ENCODE data around the gene CFB.
"Not testable (repeated sequence)": the region's sequence is repeated elsewhere in the genome, so short reads cannot be mapped to it uniquely, and the experiment has no call there.

The CFB gene

DNA sequence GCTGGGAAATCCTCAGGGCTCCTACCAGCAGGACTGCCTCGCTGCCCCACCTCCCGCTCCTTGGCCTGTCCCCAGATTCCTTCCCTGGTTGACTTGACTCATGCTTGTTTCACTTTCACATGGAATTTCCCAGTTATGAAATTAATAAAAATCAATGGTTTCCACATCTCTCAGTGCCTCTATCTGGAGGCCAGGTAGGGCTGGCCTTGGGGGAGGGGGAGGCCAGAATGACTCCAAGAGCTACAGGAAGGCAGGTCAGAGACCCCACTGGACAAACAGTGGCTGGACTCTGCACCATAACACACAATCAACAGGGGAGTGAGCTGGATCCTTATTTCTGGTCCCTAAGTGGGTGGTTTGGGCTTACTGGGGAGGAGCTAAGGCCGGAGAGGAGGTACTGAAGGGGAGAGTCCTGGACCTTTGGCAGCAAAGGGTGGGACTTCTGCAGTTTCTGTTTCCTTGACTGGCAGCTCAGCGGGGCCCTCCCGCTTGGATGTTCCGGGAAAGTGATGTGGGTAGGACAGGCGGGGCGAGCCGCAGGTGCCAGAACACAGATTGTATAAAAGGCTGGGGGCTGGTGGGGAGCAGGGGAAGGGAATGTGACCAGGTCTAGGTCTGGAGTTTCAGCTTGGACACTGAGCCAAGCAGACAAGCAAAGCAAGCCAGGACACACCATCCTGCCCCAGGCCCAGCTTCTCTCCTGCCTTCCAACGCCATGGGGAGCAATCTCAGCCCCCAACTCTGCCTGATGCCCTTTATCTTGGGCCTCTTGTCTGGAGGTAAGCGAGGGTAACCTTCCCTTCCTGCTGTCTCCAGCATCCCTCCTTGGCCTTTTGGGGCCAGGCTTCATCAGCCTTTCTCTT is at the start of gene CFB:
CFB (plus strand) TSS at position 589 of the 863 bp plus-strand sequence; CDS start at position 716, 127 bp downstream.
- no peak for DNase-seq

DNA sequence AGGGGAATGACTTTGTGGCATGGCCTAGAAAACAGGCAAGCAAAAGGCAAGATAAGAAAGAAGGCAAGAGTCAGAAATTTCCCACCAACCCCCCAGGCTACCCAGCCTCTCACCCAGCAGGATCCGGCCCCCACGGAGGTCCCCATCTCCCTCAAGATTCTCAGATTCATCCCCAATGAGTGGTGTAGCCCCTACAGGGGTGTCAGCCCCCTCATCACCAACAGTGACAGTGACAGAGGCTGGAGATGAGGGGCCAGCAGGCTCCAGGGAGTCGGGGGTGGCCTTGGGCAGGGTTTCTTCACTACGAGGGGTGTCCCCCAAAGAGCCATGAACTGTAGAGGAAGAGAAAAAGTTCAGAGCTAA is 49.4 kb upstream of the CFB start:
- no peak for DNase-seq

DNA sequence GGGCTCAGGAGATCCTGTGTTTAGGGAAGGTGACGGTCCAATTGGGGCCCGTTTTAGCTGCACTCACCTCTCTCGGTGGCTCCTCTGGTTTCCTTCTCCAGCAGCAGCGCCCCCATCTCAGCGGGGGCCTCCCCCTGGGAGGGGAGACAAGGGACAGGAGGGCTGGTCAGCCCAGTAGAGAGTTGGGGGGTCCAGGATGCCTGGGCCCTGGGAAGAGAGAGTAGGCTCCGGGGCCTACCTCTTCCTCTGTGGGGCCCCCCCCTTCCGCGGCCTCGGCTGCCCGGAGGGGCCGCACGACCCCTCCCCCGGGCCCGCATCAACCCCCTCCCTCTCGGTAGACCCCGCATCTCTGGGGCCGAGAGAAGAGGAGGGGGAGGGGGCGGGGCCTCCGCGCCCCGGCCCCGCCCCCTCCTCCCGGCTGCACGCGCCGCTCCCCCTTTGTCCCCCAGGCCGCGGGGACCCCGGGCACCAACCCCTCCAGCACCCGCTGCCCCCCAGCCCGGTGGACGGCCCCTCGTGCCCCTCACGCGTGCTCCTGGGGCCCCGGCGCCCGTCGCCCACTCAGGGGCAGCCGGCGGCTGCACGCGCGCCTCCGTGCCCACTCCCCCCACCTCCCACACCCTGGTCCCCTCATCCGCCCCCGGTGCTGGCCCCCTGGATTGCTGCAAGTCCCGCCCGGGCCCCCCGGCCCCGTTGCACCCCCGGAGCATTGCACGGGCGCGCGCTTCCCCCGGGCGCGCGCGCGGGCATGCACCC is 48.9 kb upstream of the CFB start:
- no peak for DNase-seq

DNA sequence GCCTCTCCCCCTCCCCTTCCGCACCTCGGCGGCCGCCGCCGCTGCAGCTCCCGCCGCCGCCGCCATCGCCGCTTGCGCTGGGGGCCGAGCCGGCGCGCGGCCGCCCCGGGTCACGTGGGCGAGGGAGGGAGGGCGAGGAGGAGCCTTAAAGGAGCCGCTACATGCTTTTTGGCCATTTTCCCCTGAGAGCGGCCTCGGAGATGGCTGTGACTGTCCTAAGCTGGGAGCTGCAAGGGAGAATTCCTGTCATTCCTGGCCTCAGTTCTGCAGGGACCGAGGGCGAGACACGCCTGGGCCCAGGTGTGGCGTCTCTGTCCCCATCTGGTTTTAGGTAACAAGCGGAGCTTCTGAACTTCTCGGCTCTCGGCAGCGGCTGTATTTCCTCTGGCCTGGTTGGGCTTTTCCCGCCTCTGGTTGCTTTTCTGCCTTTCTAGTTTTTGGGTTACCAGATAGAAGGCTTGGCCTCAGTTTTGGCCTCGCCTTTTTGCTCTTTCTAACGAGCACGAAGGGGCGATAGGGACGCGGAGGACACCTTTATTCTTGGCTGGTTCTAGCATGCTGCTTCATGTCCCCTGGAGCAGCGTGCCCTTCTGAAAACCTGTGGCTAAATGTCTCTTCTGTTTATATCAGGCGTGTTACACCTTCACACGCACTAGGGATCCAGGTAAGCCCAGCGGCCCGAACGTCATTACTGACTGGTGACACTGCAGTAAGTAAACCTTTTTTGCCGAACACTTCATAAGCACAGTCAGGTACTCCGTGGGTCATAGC is 48.1 kb upstream of the CFB start, which contains the start of gene EHMT2:
EHMT2 (minus strand) TSS at position 87 of the 771 bp plus-strand sequence; CDS start at position 66, 21 bp downstream.
- peak; percentile 91 for DNase-seq

DNA sequence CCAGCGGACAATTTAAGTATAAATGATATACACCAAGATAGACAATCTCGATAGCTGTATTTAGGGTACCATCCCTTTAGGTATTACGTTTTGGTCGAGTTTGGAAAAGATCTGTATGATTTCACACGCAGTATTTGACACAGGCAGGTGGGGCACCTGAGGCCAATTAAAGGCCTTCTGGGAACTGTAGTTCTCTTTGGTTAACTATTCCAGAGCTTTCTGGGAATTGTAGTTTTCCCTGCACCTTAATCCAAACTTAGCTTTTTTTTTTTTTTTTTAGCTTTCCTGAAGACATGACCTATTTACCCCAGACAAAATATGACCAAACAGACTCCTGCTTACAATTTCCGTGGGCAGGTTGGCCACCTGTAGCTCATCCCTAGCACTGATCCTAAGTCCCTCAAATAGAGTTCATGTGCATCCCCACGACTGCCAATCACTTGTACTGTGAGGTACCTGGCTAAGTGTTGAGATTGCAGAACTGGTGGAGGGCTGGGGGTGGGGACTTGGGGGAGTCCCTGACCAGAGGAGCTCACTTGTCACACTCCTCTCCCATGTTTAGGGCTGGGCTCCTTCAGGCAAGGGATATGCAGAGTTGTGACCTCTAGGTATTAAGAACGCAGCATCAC is 47.4 kb upstream of the CFB start:
- DNase-seq = peak; percentile 55

DNA sequence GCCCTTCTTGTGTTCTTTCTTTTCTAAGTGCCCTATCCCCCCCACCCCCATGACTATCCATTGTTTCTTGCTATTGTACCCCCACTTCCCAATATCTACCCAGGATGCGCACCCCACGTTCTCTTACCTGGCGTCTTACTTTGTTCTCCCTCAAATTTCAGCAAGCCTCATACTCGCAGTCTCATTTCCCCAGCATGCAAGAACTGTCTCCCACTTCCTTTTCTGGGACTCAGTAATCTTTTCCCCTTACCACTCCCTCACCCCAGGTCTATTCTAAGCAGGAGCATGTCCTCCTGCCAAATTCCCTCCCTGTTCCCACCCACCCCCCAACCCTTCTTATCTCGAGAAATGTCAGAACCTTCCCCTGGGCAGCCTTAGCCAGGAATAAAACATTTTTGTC is 46.7 kb upstream of the CFB start:
- DNase-seq = no peak

DNA sequence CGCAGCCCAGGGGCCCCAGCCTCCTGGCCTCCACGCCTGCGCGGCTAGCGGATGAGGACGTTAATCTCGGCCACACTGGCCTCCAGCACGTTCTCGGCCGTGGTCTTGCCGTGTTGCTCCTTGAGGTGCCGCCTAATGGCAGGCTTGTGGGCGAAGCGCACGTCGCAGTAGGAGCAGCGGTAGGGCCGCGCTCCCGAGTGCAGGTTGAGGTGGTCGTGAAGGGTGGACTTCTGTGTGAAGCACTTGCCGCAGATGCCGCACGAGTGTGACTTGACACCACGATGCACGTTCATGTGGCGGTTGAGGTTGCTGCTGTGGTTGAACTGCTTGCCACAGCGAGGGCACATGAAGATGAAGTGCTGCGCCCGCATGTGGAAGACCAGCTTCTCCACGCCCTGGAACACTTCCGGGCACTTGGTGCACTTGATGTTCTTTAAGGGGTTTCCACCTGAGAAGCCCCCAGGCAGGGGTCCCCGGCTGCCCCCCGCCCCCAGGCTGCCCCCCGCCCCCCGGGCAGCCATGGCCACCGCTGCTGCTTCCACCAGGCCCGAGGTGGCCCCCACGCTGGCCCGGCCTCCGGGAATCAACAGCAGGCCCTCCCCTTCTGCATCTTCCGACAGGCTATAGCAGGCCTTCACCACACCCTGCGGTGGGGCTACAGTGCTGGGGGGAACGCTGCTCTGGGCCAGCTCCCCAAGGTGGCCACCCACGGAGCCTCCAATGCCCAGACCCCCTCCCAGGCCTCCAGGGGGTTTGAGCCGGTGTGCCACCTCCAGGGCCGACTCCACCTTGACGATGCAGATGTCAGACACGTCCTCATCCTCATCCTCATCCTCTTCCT is 45.8 kb upstream of the CFB start:
- no peak for DNase-seq

DNA sequence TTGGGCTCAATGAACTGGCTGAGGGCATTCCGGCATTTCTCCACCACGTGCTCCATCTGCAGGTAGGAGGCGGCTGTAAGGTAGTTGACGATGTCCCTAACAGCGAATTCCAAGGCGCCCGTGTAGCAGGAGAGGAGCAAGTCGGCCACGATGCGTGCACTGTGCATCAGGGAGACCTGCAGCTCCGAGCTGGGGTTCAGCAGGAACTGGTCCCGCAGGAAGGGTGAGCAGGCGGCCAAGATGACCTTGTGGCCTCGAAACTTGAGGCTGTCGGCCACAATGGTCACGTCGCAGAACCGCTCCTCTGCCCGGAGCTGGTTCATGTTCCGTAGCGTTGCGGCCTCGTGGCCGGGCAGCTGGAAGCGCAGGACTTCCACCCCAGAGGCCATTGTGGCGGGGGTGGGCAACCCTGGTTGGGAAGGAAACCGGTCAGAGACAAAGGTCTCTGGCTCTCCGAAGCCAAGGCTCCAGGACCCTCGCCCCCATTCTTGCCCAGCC is 44.9 kb upstream of the CFB start:
- DNase-seq = peak; percentile 56

DNA sequence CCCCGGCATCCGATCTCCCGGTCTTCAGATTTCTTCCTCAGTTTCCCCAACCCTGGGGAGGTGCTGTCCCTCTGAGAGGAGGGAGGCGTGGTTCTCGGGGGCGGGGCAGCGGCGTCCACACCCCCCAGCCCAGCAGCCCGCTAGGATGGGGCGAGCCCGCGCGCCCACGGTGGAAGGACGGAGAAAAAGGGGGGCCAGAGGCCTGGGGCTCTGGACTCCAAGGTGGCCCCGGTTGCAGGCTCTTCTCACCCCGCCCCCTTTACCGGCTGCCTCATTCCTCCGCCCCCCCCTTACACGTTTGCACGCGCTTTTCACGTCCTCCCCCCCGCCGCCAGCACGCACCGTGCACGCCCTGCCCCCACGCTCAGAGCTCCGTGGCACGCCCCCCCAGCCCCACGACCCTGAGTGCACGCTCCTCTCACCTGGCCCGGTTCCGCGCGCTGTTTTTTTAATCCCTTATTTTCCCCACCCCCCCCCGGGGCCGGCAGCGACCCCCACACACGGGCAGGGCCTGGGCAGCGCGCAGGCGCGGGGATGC is 44.4 kb upstream of the CFB start:
- peak; percentile 54 for DNase-seq

DNA sequence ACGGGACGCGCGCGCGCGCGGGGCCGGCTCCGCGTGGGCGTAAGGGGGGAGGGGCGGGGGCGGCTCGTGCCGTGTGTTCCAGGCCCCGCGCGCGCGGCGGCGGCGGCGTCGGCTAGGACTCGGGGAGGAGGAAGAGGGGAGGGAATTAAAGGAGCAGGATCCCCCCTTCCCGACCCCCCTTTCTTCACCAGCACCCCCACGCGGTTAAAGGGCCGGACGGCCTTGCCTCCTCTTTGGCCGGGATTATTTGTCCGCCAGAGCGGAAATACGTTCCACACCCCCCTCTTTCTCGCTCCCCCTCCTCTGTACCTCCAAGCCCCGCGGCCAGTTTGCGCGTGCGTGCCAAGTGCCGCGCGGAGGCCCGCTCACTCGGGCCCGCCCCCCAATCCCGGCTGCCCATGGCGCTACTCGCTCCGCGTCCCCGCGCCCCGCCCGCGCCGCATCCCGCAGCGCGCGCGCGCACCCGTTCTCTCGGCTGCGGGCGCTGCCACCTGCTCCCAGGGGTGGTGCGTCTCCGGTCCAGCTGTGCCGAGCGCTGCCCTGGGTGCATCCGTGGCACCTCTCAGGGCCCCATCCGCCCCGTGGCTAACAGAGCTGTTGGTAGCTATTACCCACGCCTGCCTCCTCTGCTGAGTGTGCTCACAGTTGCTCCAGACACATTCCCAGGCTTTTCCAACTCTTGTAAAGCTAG is 43.8 kb upstream of the CFB start, which contains the start of gene ZBTB12:
ZBTB12 (minus strand) TSS at position 134 of the 691 bp plus-strand sequence. CDS start 781 bp downstream, outside the sequence.
- DNase-seq = peak; percentile 93

DNA sequence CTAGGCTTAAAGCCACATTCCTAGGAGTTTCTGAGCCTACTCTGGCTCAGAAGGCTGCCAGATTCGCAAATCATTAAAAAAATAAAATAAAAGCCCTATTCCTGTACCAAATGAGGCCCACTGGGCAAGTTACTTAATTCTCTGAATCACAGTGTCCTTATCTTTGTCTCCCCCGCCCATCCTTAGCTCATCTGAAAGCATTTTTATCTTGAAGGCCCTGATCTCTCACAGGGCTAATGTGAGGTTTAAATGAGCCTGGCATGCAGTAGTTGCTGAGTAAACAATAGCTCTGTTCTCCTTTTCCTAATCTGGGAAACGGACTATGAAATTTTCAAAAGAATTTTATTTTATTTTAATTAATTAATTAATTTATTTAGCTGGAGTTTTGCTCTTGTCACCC is 41.9 kb upstream of the CFB start:
- DNase-seq = no peak

DNA sequence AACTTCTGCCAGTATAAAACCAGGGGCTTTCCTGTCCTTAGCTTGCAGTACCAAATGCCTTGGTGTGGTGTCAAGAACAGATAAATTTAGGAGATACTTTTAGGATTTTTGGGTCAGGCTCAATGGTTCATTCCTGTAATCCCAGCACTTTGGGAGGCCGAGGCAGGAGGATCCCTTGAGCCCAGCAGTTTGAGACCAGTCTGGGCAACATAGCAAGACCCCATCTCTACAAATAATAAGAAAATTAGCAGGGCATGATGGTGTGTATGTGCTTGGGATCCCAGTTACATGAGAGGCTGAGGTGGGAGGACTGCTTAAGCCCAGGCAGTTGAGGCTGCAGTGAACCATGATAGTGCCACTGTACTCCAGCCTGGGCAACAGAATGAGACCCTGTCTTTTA is 40.9 kb upstream of the CFB start:
- no peak for DNase-seq

DNA sequence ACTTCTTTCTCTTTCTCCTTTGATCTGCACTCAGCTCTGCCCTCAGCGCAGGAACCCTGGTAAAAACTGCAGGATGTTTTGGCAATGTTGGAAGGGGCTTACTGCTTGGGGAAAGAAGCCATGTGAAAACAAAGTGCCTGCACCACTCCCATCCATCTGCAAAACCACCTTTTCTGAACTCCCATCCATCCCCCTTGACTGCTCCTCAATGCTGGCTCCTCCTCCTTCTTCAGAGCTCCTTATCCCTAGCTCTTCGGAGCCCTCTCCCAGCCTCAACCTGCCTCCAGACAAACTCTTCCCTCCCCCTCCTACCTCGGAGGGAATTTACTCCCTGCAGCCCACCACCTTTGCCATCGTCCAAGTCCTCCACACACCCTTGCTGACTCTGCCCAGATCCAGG is 39.8 kb upstream of the CFB start:
- DNase-seq = no peak

DNA sequence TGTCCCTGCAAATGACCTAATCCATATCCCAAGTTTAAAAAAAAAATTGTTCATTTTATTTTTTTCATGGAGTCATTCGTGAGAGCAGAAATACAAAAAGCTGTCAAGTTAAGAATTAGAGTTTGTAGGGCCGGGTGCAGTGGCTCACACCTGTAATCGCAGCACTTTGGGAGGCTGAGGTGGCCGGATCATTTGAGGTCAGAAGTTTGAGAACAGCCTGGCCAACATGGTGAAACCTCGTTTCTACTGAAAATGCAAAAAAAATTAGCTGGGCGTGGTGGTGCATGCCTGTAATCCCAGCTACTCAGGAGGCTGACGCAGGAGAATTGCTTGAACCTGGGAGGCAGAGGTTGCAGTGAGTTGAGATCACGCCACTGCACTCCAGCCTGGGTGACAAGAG is 39.2 kb upstream of the CFB start:
- DNase-seq = not testable (repeated sequence)

DNA sequence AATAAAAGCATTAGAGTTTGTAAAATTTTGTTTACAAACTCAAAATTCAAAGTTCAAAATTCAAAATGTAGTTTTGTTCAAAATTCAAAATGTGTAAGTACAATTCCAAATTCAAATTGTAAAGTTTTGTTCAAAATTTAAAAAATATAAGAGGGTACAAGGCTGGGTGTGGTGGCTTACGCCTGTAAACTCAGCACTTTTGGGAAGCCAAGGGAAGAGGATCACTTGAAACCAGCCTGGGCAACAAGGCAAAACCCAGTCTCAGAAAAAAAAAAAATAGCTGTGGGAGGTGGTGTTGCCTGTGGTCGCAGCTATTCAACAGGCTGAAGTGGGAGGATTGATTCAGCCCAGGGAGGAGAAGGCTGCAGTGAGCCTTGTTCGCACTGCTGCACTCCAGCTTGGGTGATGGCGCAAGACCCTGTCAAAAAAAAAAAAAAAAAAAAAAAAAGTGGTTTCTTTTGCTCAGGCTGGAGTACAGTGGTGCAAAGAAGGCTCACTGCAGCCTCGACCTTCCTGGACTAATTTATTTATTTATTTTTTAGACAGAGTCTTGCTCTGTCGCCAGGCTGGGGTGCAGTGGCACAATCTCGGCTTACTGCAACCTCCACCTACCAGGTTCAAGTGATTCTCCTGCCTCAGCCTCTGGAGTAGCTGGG is 38.6 kb upstream of the CFB start:
- DNase-seq = no peak

DNA sequence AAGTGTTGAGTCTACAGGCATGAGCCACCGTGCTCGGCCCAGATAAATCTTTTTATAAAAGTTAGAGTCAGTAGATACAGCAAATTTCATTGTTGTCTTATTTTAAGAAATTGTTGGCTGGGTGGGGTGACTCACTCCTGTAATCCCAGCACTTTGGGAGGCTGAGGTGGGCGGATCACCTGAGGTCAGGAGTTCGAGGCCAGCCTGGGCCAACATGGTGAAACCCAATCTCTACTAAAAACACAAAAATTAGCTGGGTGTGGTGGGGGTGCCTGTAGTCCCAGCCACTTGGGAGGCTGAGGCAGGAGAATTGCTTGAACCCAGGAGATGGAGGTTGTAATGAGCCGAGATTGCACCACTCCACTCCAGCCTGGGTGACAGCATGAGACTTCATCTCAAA is 37.6 kb upstream of the CFB start:
- not testable (repeated sequence) for DNase-seq

DNA sequence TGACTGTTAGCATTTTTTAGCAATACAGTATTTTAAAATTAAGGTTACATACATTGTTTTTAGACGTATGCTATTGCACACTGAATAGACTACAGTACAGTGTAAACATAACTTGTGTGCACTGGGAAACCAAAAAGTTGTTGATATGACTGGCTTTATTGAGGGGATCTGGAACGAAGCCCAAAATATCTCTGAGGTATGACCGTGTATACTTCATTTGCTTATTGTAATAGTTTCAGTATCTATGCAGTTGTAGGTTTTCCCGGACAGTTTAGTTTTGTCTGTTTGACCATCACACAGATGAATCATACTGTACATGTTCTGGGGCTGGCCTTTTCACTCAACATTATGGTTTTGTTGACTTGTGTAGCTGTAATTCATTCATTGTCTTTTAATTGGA is 37.1 kb upstream of the CFB start:
- DNase-seq = no peak

DNA sequence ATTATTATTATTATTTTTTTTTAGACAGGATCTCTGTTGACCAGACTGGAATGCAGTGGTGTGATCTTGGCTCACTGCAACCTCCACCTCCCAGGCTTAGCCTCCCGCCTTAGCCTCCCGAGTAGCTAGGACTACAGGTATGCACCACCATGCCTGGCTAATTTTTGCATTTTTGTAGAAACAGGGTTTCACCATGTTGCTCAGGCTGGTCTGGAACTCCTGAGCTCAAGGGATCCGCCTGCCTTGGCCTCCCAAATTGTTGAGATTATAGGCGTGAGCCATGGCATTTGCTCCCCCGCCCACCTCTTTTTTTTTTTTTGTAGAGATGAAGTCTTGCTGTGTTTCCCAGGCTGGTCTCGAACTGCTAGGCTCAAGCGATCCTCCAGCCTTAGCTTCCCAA is 36.6 kb upstream of the CFB start:
- not testable (repeated sequence) for DNase-seq

DNA sequence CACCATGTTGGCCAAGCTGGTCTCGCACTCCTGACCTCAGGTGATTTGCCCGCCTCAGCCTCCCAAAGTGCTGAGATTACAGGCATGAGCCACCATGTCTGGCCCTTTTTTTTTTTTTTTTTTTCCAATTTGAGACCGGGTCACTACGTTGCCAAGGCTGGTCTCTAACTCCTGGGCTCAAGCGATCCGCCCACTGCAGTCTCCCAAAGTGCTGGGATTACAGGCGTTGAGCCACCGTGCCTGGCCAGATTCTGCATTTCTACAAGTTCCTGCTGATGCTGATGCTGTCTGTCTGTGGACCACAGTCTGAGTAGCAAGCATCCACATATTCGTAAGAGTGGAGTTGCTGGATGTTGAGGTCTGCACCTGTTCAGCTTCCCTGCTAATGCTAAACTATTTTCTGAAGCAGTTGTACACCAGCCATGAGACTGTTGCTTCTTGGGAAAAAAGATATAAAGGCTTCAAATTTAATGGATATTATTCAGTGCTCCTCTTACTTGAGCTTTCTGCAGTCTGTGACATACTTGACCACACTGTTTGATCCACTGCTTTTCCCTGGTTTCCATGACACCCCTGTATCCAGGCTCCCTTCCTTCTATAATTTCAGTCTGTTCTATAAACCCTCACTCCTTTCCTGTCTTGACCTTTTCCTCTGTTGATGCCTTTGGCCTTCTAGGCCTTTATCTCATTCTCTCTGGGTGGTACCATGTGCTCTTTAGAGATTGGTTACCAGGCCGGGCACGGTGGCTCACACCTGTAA is 33.9 kb upstream of the CFB start:
- DNase-seq = no peak
